Ascending aorta (tissue), 2 donors: ENCODE results near the gene NAA60. TPM values are rescaled to one million over a fixed set of nuclear protein-coding genes. Genes with fewer than 3 reads are reported as not detected.

Source experiments
- DNase-seq, 2 donors: peaks; one replicate each; pipeline ENCODE4 v3.0.0-alpha.2; 2019; ENCODE audit warnings: low spot score in 2 of 2
- H3K27ac ChIP-seq, 2 donors: fragments of 200-600 bp; sonication (generic); one replicate each; pipeline ENCODE4 v1.5.1; 2016 to 2017; ENCODE audit warnings: mild to moderate bottlenecking in 1 of 2
- H3K27me3 ChIP-seq: fragments of 200-600 bp; sonication (generic); one replicate; pipeline ENCODE4 v1.5.1; 2017
- H3K36me3 ChIP-seq, 2 donors: fragments of 200-600 bp; sonication (generic); one replicate each; pipeline ENCODE4 v1.5.1; 2016
- H3K4me1 ChIP-seq, 2 donors: fragments of 200-600 bp; sonication (generic); one replicate each; pipeline ENCODE4 v1.5.1; 2016 to 2017; ENCODE audit warnings: mild to moderate bottlenecking in 1 of 2
- H3K4me3 ChIP-seq, 2 donors: fragments of 200-600 bp; sonication (generic); one replicate each; pipeline ENCODE4 v1.5.1; 2016 to 2017; ENCODE audit warnings: mild to moderate bottlenecking in 1 of 2
- H3K9me3 ChIP-seq, 2 donors: fragments of 200-600 bp; sonication (generic); one replicate each; pipeline ENCODE4 v1.5.1; 2016
- intact Hi-C: fragments of 100-400 bp; cut with DNase I; formaldehyde crosslinking; loops from one replicate; pipeline ENCODE4 v1.15.1; 2023
- total RNA-seq: library from RNA; depleted of rRNA; stranded (reverse); fragments of >200 nt; gene quantifications from one replicate; pipeline ENCODE4 v1.1.0, GENCODE V29; 2016
- TF ChIP-seq, protein P1 (sequence below), 3 experiments: fragments of 200-600 bp in 2 of 3; fragments of 450-650 bp in 1 of 3; sonication (generic) in 2 of 3; IDR thresholded peaks; one replicate each; pipeline ENCODE4 v1.5.1; 2016 to 2019; ENCODE audit warnings: antibody characterized with exemption in 3 of 3, mild to moderate bottlenecking in 1 of 3, moderate library complexity in 1 of 3

Gene NAA60
- total RNA-seq, 1 donor from 2014 or later: 74.6 TPM

DNA sequence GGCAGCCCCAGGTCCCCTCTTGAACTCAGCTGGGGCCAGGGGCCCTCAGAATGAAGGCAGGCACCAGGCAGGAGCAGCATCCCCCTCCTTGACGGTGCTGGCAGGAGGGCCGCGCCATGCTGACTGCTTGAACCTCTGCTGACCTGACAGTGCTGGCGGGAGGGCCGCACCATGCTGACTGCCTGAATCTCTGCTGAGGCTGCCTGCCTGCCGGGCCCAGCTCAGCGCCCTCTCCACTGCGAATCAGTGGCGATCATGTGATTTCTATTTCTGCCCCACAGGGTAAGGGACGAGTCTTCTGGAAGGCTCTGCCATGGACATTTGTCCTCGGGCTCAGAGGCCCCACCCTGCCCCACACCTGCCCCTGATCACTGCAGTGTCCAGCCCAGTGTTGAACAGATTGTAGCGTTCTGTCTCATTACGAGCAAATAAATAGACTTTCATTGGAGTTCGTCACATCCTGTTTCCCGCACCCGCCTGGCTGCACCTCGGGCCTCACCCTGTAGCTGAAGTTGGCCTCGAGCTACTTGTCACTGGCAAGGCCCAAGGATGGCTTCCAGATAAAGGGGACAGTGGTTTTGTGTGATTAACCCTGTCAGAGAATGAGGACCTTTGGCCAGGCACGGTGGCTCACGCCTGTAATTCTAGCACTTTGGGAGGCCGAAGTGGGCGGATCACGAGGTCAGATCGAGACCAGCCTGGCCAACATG lies 43.2 kb downstream of the NAA60 start:
- TF ChIP-seq, protein P1, sequence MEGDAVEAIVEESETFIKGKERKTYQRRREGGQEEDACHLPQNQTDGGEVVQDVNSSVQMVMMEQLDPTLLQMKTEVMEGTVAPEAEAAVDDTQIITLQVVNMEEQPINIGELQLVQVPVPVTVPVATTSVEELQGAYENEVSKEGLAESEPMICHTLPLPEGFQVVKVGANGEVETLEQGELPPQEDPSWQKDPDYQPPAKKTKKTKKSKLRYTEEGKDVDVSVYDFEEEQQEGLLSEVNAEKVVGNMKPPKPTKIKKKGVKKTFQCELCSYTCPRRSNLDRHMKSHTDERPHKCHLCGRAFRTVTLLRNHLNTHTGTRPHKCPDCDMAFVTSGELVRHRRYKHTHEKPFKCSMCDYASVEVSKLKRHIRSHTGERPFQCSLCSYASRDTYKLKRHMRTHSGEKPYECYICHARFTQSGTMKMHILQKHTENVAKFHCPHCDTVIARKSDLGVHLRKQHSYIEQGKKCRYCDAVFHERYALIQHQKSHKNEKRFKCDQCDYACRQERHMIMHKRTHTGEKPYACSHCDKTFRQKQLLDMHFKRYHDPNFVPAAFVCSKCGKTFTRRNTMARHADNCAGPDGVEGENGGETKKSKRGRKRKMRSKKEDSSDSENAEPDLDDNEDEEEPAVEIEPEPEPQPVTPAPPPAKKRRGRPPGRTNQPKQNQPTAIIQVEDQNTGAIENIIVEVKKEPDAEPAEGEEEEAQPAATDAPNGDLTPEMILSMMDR (IDR thresholded peaks at IDR 0.05): no peak
- no peaks in the 10 kb centered on the region for H3K27me3 ChIP-seq
- DNase-seq: no peak
- H3K4me3 ChIP-seq: no peak overlapping the region
- H3K9me3 ChIP-seq: no peaks in the 10 kb centered on the region
- no peaks in the 10 kb centered on the region for H3K4me1 ChIP-seq
- H3K36me3 ChIP-seq: peaks cover 57 to 62% of the 10 kb centered on the region in 2 donors
- no peak overlapping the region for H3K27ac ChIP-seq
- intact Hi-C loops: no loop called here

DNA sequence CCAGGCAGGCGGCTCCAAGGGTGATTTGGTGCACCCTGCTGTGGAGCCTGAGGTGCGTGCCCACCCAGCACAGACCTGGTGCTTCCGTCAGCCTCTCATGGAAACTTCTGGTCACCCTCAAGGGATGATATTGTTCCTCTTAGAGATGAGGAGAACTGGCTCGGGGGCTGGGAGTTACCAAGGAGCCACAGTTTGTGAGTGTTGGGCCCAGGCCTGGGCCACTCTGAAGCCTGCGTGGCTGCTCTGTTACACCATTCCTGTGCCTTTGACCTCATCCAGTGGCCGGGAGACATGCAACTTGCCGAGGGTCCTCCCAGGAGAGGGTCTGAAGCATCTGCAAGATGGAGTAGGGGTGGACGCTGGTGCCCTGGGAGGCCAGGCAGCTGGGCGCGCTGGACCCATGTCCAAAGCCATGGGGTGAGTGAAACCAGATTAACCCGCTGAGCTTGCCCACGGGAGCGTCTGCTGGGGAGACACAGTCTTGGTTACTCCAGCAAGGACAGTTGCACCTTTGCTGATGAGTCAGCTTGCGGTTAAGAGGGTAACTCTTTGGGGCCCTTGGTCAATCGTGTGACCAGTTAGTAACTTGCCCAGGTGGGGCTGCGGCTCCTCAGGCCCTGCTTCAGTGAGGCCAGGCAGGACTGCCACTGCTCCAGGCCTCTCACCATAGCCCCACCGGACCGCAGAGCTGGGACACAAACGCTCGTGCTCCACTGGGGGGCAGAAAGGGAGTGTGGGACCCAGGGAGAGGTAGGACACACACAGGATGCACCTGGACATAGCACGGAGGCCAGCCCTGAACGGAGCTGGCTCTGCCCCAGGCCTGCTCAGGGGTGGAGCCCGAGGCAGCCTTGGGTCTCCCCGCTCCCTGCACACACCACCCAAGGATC lies 44.3 kb downstream of the NAA60 start:
- H3K27ac ChIP-seq: no peak overlapping the region
- H3K27me3 ChIP-seq: no peaks in the 10 kb centered on the region
- intact Hi-C loops: no loop called here
- no peak for DNase-seq
- TF ChIP-seq, protein P1 (IDR thresholded peaks at IDR 0.05): no peak
- H3K4me1 ChIP-seq: no peaks in the 10 kb centered on the region
- peaks cover 46 to 52% of the 10 kb centered on the region in 2 donors for H3K36me3 ChIP-seq
- H3K9me3 ChIP-seq: no peaks in the 10 kb centered on the region
- H3K4me3 ChIP-seq: no peak overlapping the region

DNA sequence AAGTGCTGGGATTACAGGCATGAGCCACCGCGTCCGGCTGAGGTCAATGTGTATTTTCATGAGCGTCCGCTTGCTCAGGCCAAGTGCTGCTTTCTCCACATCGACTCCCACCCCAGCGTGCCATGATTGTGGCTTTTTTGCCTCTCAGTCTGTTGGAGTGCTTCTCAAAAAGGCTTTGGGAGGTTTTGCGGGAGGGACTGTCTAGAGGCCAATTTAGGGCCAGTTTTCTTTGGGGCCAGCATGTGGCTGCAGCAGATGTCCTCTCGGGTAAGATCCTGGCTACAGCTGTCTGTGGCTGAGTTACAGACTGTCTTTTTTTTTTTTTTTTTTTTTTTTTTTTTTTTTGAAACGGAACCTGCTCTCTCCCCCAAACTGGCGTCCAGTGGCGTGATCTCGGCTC lies 45.3 kb downstream of the NAA60 start:
- Histone ChIP-seq H3K36me3 (peaks cover 36 to 42% of the 10 kb centered on the region in 2 donors), H3K4me1 (no peaks in the 10 kb centered on the region), H3K9me3 (no peaks in the 10 kb centered on the region), H3K27me3 (no peaks in the 10 kb centered on the region), H3K27ac (no peak overlapping the region), H3K4me3 (no peak overlapping the region)
- intact Hi-C loops: no loop called here
- no peak for DNase-seq
- TF ChIP-seq, protein P1 (IDR thresholded peaks at IDR 0.05): no peak

DNA sequence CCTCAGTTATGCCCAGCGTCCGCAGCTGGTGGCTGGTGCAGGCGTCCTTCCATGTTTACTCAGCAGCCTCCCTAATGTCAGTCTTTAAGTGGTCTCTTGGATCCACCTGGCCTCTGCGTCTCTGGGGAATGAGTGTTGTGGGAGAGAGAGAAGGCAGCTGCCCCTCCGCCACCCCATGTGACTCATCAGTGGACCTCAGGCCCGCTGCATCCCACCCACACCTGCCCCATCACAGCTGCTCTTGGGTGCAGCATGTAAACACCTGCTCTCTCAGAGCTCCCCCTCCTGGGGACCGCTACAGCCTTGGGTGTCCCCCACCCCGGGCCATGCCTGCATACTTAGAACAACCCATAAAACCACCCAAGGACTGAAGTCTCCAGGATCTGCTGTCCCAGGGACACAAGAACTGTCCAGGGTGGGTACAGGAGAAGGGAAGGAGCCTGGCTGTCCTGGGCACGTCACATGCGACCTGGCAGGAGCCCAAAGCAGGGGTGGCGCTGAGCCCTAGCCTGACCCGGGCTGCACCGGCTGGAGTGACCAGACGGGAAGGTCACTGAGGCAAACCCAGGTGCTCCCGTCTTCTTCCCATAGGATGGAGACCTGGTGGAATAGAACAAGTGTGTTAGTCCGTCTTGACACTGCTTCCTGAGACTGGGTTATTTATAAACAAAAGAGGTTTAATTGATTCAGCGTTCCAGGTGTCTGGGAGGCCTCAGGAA lies 47.6 kb downstream of the NAA60 start:
- peaks cover 13 to 19% of the 10 kb centered on the region in 2 donors for H3K36me3 ChIP-seq
- no peaks in the 10 kb centered on the region for H3K27me3 ChIP-seq
- intact Hi-C loops: no loop called here

DNA sequence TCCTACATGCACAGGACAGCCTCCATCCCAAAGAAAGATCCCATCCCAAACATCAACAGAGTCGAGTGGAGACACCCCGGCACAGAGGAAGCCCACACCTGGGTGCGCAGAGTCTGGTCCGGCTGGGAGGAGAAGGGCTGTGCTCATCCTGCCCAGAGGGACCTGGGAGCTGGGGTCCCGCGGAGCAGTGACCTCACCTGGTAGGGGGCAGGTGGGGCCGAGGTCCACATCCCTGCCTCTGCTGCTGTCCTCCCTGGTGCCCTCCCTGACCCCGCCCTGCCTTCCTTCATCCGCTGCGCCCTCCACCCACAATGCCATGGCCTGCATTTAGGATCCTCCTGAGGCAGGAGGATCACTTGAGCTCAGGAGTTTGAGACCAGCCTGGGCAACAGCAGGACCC lies 48.9 kb downstream of the NAA60 start:
- H3K27me3 ChIP-seq: no peaks in the 10 kb centered on the region
- no peak overlapping the region for H3K4me3 ChIP-seq
- no peaks in the 10 kb centered on the region for H3K9me3 ChIP-seq
- H3K27ac ChIP-seq: no peak overlapping the region
- intact Hi-C loops: no loop called here
- H3K4me1 ChIP-seq: no peaks in the 10 kb centered on the region
- TF ChIP-seq, protein P1 (IDR thresholded peaks at IDR 0.05): no peak
- peaks cover 2 to 8% of the 10 kb centered on the region in 2 donors for H3K36me3 ChIP-seq
- DNase-seq: no peak

More for the DNA sequence above, 47.6 kb downstream of the NAA60 start:
- H3K27ac ChIP-seq: no peak overlapping the region
- no peaks in the 10 kb centered on the region for H3K9me3 ChIP-seq
- TF ChIP-seq, protein P1 (IDR thresholded peaks at IDR 0.05): no peak
- DNase-seq: no peak
- H3K4me3 ChIP-seq: no peak overlapping the region
- no peaks in the 10 kb centered on the region for H3K4me1 ChIP-seq
